ENCODE measurements around the gene C1orf53.

Gene C1orf53

DNA sequence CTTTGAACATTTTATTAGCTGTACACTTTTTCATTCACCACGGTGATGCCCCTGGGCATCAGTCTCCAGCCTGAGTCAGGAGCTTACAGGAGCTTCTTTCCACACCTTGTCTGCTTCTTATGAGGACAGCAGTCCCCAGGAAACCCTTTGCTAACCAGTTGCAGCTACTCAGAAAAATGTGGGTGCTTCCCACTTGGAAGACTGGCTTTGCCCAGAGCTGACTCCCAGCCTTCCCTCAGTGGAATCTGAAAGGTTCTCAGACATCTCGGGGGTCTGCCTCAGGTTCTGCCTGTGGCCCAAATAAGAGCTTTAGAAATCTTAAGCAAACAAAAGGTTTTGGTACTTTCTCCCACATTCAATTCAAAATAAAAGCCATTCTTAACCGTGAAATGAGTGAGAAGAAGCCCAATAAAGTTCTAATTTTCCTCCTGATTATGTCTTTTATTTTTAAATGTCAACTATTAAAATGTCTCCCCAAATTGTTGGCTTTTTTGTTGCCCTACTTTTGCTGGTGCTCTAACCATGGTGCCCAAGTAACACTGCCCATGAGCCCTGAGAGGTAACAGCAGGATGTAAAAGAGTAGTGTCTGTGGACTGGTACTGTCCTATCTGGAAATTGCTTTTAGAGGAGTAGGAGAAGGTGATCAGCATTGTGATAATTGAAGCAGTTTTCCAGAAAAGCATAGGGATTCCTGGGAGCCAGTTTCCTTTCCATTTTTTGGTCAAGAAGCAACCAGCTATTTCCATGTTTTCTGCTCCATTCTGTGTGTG, 5.6 kb downstream of the C1orf53 start:
- DNase-seq: no peak
- intact Hi-C loops (cut with DNase I): no loop called here

- no peak for DNase-seq
- intact Hi-C loops (cut with DNase I): no loop called here
Observed at GRCh38 chr1:197908716-197909220, 6.3 kb downstream of the C1orf53 start.

DNA sequence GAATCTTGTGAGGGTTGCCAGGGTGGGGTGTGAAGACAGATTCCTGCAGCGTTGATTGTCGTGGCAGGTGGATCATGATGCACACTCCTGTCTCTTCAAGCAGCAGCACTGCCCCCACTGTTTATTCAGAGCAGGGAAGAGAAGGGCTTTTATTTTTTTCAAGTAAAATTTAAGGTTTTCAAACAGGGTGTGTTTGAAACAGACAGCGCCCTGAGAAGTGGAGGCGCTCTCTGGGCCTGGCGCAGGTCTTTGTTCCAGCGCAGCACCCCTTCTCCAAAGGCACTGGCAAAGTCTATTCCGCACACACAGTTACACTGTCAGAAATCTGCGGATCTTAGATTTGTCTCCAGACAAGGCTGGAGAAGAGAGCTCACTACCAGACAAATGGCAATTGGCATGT, 7.0 kb downstream of the C1orf53 start:
- no peak for DNase-seq
- intact Hi-C loops (cut with DNase I): no loop called here

GRCh38 chr1:197910120-197910991, 7.9 kb downstream of the C1orf53 start:
- intact Hi-C loops (cut with DNase I): no loop called here
- peak in 1 of 10 donors; percentile 79 for DNase-seq

DNA sequence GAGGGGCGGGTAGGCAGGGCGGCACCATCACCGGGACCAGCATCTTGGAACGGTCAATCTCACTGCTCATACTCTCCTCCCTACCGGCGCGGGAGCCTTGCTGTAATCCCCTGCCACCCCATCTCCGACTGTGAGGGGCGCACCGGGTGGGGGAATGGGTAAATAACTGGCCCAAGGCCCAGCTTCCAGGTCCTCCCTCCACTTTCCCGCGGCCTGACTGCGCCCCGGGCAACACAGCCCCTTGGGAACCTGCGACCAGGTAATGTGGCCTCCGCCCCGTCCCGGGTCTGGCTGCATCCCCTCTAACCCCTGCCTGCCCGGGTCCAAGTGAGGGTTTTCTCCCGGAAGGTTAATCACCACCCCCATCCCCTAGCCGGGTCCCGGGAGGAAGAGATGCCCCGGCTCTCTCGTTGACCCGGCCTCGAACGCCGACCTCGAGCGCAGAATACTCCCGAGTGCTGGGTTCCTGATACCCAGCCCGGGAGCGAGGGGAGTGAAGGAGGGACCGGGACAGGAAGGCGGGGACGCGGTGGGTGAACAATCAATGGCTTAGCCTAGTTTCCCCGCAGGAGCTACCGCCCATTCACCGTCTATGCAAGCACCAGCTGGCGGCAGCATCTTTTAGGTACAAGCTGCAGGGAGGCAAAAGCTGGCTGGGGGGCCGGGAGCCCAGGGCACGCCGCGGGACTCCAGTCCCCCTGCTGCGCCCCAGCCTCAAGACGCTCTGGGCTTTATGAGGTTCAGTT, 8.9 kb downstream of the C1orf53 start:
- intact Hi-C loops (cut with DNase I): no loop called here
- peak in 1 of 10 donors; percentile 65 for DNase-seq

- peak in 1 of 10 donors; percentile 67 for DNase-seq
Observed at GRCh38 chr1:197911857-197912696, 9.6 kb downstream of the C1orf53 start.

GRCh38 chr1:197912739-197913494, 10.5 kb downstream of the C1orf53 start:
- intact Hi-C loops (cut with DNase I): no loop called here
- DNase-seq: no peak

More at GRCh38 chr1:197911857-197912696, 9.6 kb downstream of the C1orf53 start:
- intact Hi-C loops (cut with DNase I): no loop called here

DNA sequence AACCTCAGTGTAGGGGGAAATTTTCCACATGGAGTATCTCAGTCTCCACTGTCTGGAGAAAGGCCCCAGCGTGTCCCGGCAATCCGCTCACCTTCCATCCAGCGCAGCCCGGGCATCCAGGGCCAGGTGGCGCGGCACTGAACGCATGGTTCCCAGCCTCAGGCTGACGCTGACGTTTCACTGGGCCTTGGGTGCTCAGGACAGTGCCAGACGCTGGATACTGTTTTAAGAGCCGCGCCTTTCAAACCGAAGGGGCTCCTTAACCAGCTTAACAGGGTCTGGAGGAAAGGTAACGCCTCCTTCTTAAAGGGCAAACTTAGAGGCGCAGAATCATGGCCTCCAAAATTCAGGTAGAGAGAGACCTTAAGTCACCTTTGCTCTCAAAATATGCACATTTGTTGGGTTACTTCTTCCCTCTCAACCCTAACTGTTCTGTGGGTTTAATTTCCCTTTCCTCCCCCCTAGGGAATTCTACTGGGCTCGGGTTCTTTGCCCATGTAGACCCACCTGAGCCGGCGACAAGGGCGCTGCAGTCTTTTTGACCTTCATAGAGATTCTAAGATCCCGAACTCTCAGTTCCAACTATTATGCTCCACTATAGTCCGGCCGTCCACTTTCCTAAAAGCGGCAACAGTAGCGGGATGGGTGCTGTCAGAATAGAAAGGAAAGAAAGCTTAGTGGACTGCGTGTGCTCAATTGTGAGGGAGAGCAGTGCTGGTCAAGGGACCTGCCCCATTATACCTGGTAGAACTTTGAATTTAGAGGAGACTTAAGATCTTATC, 11.3 kb downstream of the C1orf53 start:
- intact Hi-C loops (cut with DNase I): no loop called here
- DNase-seq: no peak

DNA sequence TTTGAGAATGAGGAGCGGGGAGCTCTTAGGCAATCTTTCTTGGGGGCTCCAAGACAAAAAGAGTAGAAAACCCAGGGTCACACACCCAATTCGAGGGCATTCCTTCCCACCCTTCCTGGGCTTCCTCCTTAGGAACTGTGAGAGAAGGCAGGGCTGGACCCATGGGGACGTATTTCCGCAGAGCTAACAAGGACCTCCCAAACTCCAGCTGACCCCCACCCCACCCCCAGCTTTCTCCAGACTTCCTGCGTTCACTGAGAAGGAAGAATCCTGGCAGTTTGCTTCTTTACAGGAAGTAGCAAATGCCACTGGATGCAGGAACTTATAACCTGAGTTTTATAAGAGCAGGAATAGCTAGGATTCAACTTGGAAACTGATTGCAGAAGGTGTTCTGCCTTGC, 12.1 kb downstream of the C1orf53 start:
- intact Hi-C loops (cut with DNase I): no loop called here
- DNase-seq: no peak

DNA sequence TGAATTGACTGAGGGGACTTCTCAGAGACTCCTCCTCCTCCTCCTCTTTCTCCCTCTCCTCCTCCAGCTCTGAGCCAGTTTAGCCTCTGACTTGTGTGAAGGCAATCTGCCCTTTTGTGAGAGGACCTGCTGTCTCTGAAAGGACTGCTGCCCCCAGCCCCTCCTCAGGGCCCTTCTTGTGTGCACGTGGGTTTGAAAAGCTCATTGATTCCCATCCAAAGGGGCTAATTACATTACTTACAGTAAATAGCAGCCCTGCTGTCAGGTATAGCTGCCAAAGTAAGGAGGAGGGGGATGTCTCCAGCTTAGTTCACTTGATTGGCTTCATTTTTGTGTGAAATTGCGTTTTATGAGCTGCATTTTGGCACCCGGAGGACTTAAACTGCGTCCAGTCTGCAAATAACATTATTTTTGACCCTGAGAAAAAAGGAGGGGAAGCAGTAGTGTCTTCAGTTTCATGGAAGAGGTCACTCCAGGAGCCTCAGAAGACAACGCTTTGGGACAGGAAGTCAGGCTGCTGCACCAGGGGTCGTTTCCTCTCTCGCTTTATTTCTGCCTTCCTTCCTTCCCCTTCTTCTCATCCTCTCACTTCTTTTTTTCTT, 12.9 kb downstream of the C1orf53 start:
- intact Hi-C loops (cut with DNase I): no loop called here

GRCh38 chr1:197915862-197916499, 13.6 kb downstream of the C1orf53 start:
- intact Hi-C loops (cut with DNase I): no loop called here
- no peak for DNase-seq

More for the DNA sequence above, 12.9 kb downstream of the C1orf53 start:
- DNase-seq: no peak

DNA sequence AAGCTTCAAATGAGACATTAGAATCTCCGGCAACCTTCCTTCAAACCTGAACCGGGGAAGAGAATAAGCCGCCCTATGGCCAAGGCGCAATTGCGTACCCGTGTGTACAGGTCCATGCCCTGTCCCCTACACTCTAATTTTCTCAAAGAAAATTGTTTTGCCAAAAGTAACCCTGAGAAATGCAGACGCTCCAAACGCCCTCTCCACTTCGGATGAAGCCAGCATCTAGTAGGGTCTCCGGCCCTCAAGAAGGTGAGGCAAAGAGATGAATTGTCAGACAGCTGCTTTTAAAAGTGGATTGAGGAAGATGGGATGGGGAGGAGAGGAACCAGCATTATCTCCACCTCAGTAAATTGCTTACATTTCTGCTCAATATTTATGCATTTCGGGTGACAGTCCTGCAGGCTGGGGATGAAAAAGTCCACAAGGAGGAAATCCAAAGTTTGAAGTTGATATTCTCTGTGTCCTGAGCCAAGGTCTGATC, 14.1 kb downstream of the C1orf53 start:
- intact Hi-C loops (cut with DNase I): no loop called here
- no peak for DNase-seq

DNA sequence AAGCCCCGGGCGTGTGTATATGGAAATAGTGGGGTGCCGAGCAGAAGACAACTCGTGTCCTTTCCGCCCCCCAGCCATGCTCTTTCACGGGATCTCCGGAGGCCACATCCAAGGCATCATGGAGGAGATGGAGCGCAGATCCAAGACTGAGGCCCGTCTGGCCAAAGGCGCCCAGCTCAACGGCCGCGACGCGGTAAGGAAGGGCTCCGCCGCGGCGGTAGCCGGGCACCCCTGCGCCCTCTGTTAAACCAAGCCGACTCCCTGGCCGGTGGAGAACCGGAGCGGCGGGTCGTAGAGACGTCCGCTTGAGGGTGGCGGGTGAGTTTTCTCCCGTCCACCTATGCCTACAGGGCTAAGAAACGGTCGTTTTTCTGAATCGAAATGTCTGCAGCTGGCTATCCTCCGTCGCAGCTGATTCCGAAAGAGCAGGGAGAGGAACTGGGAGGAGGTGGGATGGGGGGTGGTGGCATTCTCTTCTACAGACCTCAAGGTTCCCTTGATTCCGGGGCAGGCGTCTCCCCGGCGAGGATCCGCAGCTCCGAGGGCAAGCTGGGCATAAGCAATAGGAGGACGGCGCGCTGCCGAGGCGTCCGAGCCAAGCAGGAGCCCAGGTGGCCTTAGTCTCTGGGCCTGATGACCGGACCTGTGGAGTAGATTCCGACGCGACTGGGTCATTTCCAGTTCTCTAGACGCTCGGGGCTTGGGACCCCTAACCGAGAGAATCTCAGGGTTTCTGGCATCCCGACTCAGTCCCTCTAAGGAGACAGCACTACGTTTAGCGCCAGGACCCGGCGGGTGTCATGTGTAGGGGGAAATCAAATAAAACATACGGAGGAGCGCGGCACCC, 15.6 kb downstream of the C1orf53 start:
- intact Hi-C loops (cut with DNase I): no loop called here
- no peak for DNase-seq

DNA sequence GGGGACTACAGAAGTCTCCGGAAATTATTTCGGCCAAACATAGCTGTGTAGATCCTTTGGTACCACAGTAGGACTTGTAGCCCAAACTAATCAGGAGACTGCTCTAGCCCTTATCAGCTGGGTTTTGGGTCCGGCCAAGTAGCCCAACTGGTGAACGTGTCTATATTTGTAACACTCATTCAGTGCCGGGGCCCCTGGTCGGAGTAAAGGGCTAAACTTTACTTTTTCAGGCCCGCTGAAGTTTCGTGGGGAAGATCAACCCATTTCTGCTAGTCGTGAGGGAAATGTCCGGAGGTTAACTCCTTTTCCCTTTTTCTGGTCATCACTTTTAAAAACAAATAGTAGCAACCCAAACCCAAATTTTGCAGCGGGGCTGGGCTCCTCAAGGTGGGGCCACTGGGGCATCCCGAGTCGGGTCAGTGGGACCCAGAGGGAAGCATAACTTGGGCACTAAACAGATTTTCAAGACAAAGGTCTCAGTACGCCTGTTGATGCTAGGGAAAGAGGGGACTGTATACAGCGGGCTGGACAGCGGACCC, 16.4 kb downstream of the C1orf53 start:
- intact Hi-C loops (cut with DNase I): no loop called here
- no peak for DNase-seq

DNA sequence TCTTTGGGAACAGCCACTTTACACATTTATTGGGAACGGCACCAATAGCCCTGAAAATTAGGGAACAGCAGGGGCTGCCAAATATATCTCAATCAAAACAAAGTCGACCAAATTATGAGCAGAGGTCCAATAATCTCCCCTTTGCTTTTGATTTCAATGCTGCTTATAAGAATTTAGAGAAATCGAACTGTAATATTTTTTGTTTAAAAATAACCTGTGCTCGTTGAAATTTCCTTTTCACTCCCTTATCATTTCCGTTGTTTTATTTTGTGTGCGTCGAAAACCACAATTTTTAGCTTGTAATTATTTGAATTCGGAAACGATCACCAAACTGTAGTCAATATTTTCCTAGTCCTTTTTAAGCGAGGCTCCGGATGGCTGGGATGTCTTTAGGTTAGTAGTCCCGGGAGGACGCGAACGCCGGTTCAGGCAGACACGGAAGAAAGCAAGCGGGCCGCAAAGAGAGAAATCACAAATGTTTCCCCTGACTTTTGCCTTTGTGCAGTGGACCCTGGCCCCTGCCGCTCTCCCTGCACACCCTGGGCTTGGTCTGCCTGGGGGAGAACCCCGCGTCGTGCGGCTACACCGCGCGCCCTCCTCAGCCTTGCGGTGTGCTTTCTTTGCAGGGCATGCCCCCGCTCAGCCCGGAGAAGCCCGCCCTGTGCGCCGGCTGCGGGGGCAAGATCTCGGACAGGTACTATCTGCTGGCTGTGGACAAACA, 17.1 kb downstream of the C1orf53 start:
- intact Hi-C loops (cut with DNase I): loop anchor here (10.0 kb wide), 2 partner anchors 305 to 395 kb away; no protein-coding TSS in a partner anchor

More for the DNA sequence above, 17.1 kb downstream of the C1orf53 start:
- DNase-seq: no peak

All from posterior cingulate gyrus (tissue), 11 donors.